ENCODE data around the gene MTX2.

MTX2 gene

DNA sequence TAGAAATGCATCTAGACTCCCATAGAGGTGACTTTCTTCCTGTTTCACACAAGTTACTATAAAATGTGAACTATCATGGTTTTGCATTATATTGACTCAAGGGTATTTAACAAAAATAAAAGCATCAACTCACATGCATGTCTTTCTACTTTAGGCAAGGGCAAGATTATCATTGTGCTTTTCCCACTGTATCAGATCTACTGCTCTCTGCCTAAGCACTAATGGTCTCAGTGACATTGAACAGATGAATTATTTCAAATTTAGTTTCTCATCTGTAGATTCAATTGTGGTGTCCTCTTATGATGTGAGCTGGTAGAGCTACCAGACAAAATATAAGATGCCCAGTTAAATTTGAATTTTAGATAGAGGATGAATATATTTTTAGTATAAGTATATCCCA, 113.9 kb downstream of the MTX2 start:
- DNase-seq = no peak

DNA sequence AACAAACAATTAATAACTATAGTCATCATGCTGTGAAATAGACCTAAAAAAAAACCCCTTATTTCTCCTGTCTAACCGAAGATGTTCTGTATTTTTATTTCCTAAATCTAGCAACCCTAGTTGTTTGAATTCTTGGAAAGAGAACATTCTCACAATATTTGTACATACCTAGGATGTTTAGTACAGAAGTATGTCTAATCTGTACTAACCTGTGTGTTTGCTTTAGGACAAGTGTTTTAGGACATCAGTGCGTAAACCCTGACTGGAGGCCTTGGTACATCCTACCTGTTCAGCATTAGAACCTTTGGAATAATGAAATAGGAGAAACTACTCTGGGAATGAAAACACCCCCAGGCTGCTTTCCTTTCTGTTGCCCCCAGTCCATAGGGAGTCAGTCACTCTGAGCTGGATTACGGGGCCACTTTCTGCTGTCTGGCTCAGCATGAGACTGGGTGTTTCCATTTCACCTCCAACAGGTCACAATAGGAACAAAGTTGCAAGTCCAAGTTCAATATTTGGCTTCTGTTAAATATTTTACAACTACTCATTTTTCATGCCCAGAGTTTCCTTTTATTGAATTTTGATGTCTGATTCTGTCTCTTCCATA, 114.7 kb downstream of the MTX2 start:
- DNase-seq = peak; percentile 88

DNA sequence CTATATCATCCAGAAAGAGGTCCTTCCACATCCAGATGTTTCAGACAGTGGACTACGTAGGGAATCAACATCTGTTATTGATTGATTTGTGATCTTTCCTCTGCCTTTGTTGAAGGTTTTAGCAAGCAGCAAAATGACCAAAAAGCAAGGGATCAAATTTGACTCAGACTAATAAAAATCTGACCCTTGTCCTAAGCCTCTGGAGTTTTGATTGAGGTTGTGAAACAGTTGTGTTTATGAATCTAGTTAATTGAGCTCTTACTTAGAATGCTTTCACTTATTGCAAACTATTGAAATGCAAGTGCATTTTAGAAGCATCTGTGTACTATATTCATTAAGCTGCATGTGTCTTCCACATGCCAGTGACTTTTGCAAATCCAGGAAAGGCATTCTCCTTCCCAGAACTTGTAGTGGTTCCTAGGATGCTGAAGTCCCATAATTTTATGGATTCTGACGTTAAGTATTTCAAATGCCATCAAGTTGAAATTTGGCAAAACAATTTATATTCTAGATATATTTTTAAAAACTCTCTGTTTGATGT, 116.0 kb downstream of the MTX2 start:
- no peak for DNase-seq

DNA sequence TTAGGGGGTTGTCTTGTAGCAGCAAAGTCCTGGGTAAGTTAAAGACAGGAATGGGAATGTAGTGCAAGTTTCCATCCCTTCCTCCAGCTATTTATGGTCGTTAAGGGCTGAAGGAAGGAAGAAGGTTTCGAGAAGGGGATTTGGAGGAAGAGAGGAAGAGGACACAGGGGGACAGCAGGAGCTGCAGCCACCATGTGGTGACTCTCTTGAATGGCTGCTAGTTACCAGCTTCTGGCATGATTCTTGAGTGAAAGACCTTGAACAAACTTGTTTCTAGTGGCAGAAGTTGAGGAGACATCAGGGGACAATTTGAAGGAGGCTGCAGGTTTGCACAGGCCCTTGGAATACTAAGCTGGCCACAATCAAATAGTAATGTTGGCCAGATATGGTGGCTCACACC, 116.6 kb downstream of the MTX2 start:
- DNase-seq = no peak

All from NCI-H69 (cell line).